Islet precursor cell (in vitro differentiated cells): ENCODE measurements around the gene NEU2.
"Not testable (repeated sequence)": the region's sequence is repeated elsewhere in the genome, so short reads cannot be mapped to it uniquely, and the experiment has no call there.

Source experiments
- DNase-seq: peaks from one replicate; pipeline ENCODE4 v3.0.0-alpha.2; 2018

NEU2 gene

DNA sequence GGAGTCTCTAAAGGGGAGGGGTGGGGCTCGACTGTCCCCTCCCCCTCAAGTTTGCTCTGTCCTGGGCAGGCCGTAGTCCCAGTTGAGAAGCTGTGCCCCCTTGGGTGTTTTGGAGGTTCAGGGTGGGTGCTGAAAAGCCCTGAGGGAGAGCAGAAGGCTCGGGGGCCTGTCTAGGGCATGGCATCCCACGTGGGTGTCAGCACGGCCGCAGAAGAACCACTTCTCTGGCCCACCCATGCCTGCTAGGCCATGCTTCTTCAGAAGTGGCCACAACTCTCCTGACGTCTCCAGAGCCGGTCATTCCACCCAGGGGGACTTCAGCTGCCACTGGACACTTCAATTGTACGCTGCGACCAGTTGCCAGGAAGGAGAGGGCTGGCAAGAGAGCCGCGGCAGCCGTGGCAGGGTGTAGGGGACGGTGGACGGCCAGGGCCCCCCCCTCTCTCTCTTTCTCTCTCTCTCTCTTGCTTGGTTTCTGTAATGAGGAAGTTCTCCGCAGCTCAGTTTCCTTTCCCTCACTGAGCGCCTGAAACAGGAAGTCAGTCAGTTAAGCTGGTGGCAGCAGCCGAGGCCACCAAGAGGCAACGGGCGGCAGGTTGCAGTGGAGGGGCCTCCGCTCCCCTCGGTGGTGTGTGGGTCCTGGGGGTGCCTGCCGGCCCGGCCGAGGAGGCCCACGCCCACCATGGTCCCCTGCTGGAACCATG lies 27.5 kb downstream of the NEU2 start, which contains the start of gene INPP5D:
INPP5D (plus strand) TSS at position 546 of the 704 bp plus-strand sequence; CDS start at position 683, 137 bp downstream.
- peak; percentile 38 for DNase-seq

DNA sequence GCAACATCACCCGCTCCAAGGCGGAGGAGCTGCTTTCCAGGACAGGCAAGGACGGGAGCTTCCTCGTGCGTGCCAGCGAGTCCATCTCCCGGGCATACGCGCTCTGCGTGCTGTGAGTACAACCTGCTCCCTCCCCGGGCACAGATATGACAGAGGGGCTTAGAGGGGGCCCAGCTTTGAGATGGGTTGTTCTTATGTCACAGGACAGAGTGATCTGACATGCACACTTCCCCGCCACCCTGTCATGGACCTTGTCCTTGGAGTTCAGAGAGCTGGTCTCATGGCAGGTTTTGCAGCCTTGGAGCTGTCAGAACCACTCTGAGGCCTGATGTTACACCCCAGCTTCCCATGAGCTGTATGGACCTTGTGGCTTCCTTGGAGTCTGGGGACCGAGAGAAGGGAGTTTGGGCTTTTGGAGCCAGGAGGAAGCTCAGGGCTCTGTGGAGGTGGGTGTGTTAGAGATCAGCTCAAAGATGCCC lies 28.1 kb downstream of the NEU2 start:
- peak; percentile 46 for DNase-seq

DNA sequence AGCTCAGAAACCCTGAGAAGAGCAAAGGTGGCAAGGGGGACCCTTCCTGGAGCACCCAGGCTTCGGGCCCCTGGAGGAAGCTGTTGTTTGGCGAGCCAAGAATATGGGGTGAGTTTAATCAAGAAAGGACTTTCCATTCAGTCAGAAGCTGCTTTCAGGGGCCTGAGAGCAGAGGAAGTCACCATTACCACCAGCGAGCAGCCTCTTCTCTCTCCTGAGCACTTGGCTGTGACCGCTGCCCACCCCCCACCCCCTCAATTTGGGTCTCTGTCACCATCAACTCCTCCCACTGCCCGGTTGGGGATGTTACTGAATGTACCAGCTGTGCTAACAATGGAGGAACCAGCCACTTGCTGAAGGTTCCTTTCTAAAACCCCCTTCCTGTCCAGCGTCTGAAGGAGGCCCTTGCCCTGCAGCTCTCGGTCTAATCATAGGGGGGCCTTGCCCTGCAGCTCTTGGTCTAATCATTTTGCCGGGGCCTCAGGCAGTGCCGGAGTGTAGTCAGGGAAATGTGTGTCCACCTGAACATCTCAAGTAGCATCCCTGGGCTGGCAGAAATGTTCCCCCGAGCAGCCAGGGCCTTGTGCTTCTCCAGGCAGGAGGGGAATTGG lies 28.6 kb downstream of the NEU2 start:
- peak; percentile 37 for DNase-seq

DNA sequence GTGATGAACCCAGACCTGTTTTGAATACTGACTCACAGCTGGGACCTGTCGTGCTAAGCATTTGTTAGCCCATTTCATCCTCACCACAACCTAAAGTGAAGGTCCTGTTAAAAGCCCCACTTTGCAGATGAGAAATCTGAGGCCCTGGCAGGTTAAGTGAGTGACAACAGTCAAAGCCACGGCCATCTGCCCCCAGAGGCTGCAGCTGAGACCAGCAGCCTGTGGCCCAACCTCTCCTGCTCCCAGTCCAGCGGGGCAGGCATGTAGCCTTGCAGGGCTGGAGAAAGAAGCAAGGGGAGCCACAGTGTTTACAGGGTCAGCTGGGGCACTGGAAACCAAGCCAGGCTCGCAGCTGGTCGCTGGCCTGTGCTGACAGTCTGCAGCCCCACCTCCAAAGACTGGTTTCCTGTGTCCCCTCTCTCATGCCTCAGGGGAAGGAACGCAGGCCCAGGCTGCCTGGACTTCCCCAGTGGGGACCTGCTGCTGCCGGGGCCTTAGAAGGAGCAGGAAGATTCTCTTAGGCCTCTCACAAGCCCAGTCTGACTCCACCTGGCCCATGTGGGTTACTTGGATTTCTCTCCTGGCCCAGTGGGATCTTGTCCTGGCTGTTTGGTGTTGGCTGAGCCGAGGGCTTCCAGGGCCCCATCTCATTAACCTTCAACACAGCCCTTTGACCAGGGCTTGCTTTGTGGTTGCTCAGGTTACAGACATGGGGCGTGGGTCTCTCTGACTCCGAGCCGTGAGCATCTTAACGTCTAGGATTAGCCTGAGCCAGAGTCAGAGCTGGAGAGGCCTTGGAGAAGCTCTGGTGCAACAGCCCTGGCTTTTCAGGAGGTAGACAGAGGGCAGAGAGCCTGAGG lies 29.3 kb downstream of the NEU2 start:
- peak; percentile 84 for DNase-seq

DNA sequence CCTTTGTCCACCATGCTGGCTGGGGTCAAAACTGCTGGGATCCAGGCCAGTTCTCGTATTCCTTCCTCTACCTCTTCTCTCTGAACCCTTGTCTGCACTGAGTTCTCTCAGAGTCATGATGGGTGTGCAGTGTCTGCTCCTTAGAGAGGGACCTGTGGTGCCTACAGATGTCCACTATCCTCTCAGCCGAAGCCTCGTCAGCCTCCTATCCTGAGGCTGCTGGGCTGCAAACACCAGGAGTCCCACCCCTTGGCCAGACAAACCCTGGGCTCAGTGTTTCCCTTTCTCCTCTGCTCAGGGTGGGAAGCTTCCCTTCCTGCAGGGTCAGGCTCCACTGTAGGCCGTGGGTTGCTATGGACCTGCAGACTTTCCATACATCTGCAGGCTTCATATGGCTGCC lies 30.0 kb downstream of the NEU2 start:
- DNase-seq = no peak

DNA sequence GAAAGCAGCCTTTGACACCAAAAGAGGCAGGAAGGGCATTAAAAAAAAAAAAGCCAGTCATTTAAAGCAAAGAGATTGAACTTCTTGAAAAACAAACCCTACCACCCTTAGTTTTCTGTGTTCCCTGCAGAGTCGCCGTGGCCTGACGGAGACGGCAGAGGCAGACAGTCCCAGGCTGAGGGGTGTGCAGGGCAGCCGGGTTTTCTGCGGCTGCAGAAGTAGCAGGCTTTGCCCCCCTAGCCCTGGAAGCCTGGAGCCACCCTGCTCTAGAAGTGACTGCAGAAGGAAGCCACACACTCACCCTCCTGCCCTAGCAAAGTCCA lies 30.4 kb downstream of the NEU2 start:
- no peak for DNase-seq

DNA sequence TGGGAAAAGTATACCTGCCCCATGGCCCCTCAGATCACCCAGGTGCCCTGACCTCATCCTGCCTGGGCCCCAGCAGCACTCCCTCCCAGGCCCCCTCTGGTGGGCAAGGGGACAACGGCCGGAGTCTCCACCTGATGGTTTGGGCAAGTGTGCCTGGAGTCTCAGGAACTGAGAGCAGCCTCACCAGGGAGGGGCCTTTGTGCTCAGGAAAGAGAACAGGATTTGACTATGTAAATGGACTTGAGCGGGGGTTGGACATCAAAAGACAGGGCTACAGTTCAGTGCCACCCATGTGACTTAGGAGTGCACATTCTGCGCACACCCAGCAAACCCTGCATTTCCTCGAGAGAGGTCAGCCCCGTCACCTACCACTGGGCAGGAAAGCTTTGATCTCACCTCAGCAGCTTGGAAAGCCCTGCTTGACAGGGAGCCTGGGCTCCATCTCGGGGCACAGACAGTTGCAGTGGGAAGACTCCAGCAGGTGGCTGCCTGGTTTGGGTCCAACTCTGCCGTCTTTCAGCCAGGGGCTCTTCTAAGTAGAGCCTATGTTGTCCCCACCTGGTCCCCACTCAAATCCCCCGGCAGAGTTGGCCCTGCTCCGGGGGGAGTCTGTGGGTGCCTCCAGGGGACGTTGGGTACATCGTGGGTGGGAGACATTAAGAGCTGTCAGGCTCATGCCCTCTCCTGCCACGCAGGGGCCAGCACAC lies 30.9 kb downstream of the NEU2 start:
- DNase-seq = peak; percentile 73

DNA sequence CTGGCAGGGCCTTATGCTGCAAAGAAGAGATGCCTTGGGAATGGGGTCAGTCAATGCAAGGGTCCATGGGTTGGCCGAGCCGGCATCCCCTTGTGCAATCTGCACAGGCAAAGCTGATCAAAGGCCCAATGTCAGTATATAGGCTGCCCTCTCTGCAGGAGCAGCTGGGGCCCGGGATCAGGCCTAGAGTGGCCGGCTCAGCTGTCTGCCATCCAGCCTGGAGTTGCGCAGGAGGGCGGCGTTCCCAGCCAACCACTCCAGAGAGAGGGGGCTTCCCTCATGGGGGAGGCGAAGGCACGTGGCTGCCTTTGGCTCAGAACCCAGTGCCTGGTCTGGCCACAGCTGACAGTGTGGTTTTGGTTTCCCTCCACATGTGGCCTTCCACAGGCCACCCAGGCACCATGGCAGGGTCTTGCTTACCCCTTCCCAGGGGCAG lies 31.5 kb downstream of the NEU2 start:
- peak; percentile 40 for DNase-seq

DNA sequence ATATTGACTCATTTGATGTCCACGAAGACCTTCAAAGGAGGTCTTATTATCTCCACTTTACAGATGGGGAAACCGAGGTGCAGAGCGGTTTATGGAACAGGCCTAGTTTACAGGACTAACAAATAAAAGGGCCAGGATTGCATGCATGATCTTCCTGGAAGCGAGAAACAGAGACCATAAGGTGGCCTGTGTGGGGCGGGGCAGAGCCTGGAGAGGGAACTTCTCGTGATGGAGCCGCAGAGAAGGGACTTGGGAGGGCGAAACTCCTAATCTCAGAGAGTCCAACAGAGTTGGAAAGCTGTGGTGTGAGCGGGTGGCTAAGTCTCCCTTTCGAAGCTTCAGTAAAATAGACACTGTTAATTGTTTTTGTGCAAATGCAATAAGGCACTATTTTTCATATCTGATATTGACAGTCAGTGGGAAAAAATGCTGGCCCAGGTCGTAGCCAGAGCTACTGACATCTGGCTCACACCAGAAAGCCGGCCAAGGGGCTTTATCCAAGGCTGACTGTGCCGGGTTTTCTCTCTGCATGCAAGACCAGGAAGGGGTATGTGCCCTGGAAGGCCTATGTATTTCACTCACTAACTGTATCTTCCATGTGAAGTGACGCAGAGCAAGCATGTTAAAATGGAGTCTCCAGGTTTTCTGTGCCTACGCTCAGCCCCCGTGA lies 32.2 kb downstream of the NEU2 start:
- peak; percentile 28 for DNase-seq

DNA sequence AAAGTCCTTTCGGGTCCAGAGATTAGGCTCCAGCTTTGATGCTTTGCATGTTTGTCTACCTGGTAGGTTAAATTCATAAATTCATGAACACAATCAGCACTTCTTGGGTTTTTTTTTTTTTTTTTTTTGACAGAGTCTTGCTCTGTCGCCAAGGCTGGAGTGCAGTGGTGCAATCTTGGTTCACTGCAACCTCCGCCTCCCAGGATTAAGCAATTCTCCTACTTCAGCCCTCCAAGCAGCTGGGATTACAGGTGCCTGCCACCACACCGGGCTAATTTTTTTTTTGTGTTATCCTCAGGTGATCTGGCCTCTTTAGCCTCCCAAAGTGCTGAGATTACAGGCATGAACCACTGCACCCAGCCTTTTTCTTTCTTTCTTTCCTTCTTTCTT lies 32.7 kb downstream of the NEU2 start:
- DNase-seq = not testable (repeated sequence)

DNA sequence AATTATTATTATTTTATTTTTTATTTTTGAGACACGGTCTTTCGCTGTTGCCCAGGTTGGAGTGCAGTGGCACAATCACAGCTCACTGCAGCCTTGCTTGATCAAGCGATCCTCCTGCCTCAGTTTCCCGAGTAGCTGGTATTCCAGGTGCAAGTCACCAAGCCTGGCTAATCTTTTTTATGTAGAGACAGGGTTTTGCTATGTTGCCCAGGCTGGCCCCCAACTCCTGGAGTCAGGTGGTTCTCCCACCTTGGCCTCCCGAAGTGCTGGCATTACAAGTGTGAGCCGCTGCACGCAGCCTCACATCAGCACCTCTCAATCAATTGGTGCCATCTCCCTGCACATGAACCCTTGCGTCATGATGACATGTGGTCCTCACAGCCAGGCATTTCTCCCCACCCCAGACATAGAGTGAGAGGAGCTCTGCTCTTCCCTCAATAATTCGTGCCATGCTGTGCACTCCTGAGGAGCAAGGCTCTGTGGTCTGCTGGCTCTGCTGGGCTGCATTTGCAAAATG lies 33.5 kb downstream of the NEU2 start:
- peak; percentile 27 for DNase-seq

DNA sequence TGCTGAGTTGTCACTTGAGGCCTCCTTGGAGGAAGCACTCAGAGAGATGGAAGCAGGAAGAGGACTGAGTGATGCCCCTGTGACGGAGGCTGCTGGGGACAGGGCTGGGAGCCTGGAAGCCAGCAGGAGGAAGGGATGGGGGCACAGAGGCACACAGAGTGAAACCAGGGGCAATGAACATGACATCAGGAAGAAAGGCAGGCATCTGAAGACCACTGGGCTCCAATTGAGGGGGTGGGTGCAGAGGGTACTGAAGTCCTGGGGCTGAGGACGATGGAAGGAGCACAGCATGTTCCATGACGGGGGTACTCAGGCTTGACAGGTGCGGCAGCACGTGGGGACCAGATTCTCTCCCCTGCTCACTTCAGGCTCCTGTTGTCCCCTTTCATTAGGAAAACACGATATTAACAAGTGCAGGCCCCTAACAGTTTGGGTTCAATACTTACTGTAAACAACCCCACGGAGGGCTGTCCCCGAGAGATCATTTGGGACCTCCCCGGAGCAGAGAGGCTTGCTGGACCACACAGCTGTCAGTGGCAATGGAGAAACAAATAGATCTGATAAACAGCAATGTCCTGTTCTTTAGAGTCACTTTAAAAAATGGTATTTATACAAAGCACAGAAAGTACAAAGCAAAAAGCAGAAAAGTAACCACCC lies 36.4 kb downstream of the NEU2 start:
- peak; percentile 31 for DNase-seq

DNA sequence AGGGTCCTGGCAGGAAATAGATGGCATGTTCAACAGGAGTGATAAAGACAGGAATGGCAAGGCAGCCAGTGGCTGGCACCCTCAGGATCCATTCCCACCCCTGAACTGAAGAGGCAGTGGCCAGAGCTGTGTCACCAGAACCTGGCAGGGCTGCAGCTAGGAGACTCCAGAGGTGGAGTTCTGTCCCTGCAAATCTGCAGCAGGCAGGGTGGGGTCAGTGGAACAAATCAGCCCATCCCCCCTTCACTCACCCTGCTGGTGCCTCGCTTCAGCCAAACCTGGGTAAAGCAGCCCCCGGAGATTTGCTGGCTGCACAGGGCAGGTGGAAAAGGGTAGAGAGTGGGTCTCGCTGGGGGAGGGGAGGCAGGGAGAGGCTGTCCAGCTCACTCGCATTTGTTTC lies 40.4 kb downstream of the NEU2 start:
- peak; percentile 51 for DNase-seq

DNA sequence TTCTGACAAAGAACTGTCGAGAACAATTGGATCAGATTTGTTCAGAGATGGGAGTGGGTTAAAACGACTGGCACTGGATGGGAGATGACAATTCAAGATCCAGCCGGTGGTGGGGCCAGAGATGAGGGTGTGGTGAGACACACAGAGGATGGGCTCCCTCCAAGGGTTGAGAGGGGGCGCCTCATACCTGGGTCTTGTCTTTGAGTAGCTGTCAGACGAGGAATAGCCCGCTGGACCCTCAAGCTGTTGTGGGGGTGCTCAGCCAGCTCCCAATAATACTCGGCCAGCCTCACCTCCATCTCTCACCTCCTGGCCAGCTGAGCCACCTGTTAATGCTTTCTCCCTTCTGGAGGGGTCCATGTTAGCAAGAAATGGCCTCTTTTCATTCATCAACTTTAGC lies 41.6 kb downstream of the NEU2 start:
- peak; percentile 30 for DNase-seq

DNA sequence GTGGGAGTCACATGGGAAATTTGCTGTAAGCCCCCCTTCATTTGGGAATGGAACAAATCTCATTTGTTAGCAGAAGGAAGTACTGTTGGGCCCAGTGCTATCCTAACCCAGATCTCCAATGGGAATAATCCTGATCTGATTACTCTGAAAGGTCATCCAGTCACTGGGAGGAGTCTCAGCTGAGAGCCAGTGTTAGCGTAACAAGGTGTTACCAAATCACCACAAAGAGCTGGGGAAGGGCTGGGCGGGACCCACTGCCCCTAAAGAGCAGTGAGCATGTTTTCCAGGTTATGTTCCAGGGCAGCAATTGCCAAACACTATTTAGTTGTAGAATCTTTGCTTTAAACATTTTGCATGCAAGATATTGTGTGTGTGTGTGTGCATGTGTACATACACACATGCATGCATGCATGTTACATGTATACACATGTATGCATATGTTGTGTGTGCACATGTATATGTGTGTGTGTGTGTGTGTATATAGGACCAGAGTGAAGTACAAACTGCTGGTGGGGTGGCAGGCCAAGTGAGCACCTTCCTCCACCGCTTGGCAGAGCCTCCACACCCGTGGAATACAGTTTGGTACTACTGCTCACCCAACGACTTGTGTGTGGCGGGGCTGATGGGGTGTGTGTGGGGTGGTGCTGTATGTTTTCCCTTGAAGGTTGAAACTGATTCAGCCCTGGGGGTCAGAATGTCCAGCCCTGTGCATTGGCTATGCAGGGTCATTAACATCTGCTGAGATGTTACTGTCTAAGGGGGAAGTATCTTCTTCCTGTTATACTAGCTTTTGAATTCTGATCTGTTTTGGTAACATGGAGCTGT lies 42.9 kb downstream of the NEU2 start:
- DNase-seq = peak; percentile 33

DNA sequence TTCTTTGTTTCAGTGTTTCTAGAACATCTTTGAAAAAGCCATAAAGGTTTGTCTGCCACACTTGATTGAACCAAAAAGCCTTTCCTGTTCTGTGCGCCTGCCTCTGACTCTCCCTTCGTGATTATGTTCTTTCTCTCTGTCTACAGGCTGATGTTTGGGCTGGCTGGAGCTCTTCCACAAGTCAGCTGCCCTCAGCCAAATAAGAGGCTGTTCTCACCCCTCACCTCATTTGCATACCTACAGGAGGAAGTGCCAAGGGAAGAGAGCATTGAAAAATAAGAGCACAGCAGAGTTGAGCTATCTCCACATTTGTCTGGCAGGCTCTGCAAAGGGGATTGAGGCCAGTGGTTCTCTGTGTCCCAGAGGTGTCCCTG lies 43.5 kb downstream of the NEU2 start:
- DNase-seq = no peak

DNA sequence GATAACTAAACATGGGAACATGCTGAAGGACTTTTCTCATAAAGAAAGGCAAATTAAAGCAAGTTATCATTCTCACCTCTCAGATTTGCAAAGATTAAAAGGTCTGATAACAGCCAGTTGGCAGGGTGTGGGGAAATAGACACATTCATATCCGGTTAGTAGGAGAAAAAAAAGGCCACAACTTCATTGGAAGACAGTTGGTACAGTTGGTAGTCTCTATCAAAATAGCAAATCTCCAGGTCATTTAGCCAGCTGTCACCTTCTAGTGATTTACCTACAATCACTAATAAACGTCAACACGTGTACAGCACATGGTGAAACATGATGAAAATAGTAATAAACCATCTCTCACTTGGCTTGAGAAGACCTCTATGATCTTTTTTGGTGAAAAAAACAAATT lies 44.3 kb downstream of the NEU2 start:
- no peak for DNase-seq

DNA sequence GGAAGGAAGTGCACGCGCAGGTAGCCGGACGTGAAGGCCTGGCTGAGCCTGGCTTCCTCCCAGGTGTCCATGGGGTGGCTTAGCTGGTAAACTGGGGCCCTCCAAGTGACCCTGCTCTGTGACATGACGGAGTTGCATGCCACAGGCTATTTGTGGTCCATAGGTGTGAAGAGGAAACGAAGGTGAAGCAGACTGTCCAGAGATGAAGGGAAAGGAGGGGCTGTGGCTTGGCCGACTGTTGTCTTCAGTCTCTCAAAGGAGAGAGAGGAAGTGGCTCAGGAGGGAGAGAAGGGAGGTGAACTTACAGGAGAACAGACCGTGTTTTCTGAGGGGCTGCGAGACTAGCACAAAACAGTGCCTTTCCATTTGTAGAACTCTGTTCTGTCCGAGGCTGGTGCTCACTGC lies 47.0 kb downstream of the NEU2 start:
- DNase-seq = peak; percentile 37

DNA sequence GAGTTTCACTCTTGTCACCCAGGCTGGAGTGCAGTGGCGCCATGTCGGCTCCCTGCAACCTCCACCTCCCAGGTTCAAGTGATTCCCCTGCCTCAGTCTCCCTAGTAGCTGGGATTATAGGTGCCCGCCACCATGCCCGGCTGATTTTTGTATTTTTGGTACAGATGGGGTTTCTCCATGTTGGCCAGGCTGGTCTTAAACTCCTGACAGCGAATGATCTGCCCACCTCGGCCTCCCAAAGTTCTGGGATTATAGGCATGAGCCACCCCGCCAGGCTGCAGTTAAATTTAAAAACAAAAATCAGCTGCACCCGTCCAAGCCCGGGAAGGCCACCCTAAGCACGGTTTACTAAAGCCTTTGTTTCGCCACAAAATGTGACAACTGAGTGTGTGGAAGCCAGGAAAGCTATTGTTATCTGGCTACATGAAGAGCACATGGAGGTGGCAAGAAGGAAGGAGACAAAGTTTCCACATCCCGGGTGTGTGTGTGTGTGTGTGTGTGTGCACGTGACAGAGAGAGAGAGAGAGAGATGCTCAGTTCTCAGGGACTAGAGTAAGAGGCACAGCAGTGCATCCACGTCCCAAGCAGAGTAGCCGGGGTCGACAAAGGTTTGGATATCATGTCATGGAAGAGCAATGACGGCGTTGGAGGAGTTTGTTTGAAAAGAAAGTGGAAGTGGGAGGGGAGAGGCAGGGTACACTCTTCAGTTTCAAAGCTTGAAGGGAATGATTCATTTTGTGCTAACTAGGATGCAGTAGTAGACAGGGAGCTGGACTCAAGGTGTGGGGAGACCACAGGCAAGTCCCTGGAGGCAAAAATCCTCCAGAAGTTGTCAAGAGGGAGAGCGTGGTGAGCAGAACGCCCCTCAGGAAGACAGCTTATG lies 47.7 kb downstream of the NEU2 start:
- peak; percentile 37 for DNase-seq

DNA sequence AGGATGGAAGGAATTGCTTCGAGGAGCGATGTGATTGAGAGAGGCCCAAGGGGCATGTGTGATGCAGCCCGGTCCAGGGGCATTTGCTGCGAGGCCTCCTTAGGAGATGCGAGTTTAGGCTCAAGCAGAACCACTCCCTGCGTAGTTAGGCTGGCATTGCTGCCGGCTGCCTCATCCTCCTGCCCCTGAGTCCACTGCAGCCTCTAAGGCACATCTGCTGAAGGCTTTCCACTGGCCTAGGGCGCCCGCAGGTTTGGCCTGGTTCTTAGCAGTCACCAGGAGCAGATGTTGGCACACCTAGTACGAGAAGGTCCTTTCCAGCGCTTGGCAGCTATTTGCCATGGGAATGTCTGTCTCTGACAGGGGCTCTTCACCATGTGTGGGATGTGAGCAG lies 48.4 kb downstream of the NEU2 start:
- DNase-seq = peak; percentile 35
